Common myeloid progenitor, CD34-positive (primary cell): ENCODE data around the gene TMEM163.

Experiments used
- CTCF ChIA-PET: fragments of 350-600 bp; sonication (Branson Sonifier 250); formaldehyde crosslinking; loops from one replicate; lab custom pipeline; 2021; ENCODE audit warnings: antibody characterized with exemption; lab: Charles Lee
- POLR2A ChIA-PET: fragments of 350-600 bp; sonication (Branson Sonifier 250); formaldehyde crosslinking; loops from one replicate; lab custom pipeline; 2021; ENCODE audit warnings: antibody characterized with exemption; lab: Charles Lee
- DNase-seq, 3 donors: peaks; one replicate each; pipeline versions ENCODE4 v3.0.0 to v3.0.0-alpha.2; 2013
- H3K27ac ChIP-seq, 2 experiments: 1 replicate in 1 of 2; 2 replicates in 1 of 2; pipeline ENCODE4 v1.7.0; 2013; ENCODE audit warnings: inconsistent platforms in 2 of 2, low read length in 2 of 2, mild to moderate bottlenecking in 2 of 2, low read depth in 1 of 2, moderate library complexity in 1 of 2; ENCODE audit not compliant: severe bottlenecking in 2 of 2, insufficient read depth in 1 of 2, poor library complexity in 1 of 2
- H3K27me3 ChIP-seq, 5 experiments: replicated peaks in 2 of 5; 1 replicate in 3 of 5; 2 replicates in 2 of 5; pipeline versions ENCODE4 v1.6.1 to v1.7.0; 2013; ENCODE audit warnings: low read length in 4 of 5, mild to moderate bottlenecking in 2 of 5, moderate library complexity in 2 of 5, inconsistent platforms in 1 of 5; ENCODE audit not compliant: insufficient read depth in 5 of 5, control insufficient read depth in 4 of 5
- H3K36me3 ChIP-seq, 4 experiments: 1 replicate in 2 of 4; 2 replicates in 2 of 4; pipeline versions ENCODE4 v1.6.1 to v1.7.0; 2013; ENCODE audit warnings: low read length in 3 of 4, control low read depth in 1 of 4, mild to moderate bottlenecking in 1 of 4; ENCODE audit not compliant: control insufficient read depth in 4 of 4, insufficient read depth in 4 of 4
- H3K4me1 ChIP-seq, 4 experiments: 1 replicate in 3 of 4; 2 replicates in 1 of 4; pipeline versions ENCODE4 v1.6.1 to v1.7.1; 2013; ENCODE audit warnings: low read length in 3 of 4, mild to moderate bottlenecking in 3 of 4, control low read depth in 1 of 4, inconsistent platforms in 1 of 4, moderate library complexity in 1 of 4; ENCODE audit not compliant: control insufficient read depth in 4 of 4, insufficient read depth in 4 of 4; ENCODE audit errors: control extremely low read depth in 1 of 4
- H3K4me3 ChIP-seq, 7 experiments: 1 replicate in 4 of 7; 2 replicates in 3 of 7; pipeline versions ENCODE4 v1.5.1 to v1.7.0; 2013; ENCODE audit warnings: mild to moderate bottlenecking in 7 of 7, low read length in 6 of 7, moderate library complexity in 6 of 7, inconsistent platforms in 2 of 7, low read depth in 2 of 7, control low read depth in 1 of 7; ENCODE audit not compliant: insufficient read depth in 4 of 7, control insufficient read depth in 1 of 7; ENCODE audit errors: extremely low read depth in 1 of 7
- H3K9me3 ChIP-seq, 5 experiments: 1 replicate in 4 of 5; 2 replicates in 1 of 5; pipeline versions ENCODE4 v1.6.1 to v1.7.1; 2013; ENCODE audit warnings: low read length in 4 of 5, mild to moderate bottlenecking in 2 of 5, inconsistent platforms in 1 of 5, low read depth in 1 of 5, moderate library complexity in 1 of 5; ENCODE audit not compliant: control insufficient read depth in 4 of 5, insufficient read depth in 2 of 5; ENCODE audit errors: control extremely low read depth in 1 of 5
- WGBS: methylation state at CpG from one replicate; pipeline ENCODE4 v1.1.5; 2013; ENCODE audit not compliant: insufficient coverage; 5-methylcytosine and 5-hydroxymethylcytosine counted together

The TMEM163 gene

GRCh38 chr2:134582547-134582899 lies 136.3 kb downstream of the TMEM163 start:
- Histone ChIP-seq H3K27ac (no peak overlapping the region), H3K36me3 (peaks cover 0 to 3% (median 0%) of the 10 kb centered on the region in 4 experiments), H3K4me3 (no peak overlapping the region), H3K9me3 (no peaks in the 10 kb centered on the region), H3K27me3 (no peaks in the 10 kb centered on the region), H3K4me1 (peaks cover 0 to 23% (median 15%) of the 10 kb centered on the region in 4 experiments)
- WGBS: 88% methylated on average over 1 of the region's 2 CpGs
- DNase-seq: peak in 2 of 3 donors; percentile 32 to 59
- ChIA-PET CTCF (interaction anchor here (1.7 kb wide), 1 partner anchor 114 kb away, joined by 3 read pairs; no protein-coding TSS in a partner anchor), POLR2A (no interaction called here)

- ChIA-PET POLR2A (no interaction called here), CTCF (interaction anchor here (1.7 kb wide), 1 partner anchor 115 kb away, joined by 3 read pairs; no protein-coding TSS in a partner anchor)
- WGBS: 98% methylated on average over 10 of the region's 10 CpGs
- H3K27me3 ChIP-seq: no peaks in the 10 kb centered on the region
- no peak for DNase-seq
- no peak overlapping the region for H3K27ac ChIP-seq
- H3K4me1 ChIP-seq: peaks cover 0 to 23% (median 15%) of the 10 kb centered on the region in 4 experiments
- H3K9me3 ChIP-seq: no peaks in the 10 kb centered on the region
- H3K4me3 ChIP-seq: no peak overlapping the region
- H3K36me3 ChIP-seq: peaks cover 0 to 3% (median 0%) of the 10 kb centered on the region in 4 experiments
Observed at GRCh38 chr2:134581877-134582546, 136.8 kb downstream of the TMEM163 start.

DNA sequence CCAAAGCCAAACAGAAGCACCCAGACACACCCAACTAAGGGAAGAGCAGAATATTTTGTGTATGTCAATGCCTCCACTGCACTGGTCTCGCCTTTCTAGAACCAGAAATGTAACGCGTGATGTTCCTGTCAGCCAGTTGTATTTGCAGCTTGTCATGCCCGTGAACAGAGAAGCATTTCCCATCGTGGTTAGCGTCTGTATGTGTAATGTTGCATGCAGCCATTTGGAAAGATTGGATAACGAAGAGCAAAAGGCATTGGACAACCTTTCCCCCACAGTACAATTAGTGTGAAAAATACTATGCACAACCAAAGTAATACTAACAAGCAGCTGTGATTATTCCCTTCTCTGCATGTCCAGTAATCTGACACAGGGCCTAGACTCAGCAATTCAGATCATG lies 140.5 kb downstream of the TMEM163 start:
- H3K4me3 ChIP-seq: no peak overlapping the region
- H3K36me3 ChIP-seq: no peaks in the 10 kb centered on the region
- peaks cover 0 to 19% (median 11%) of the 10 kb centered on the region in 4 experiments for H3K4me1 ChIP-seq
- CTCF ChIA-PET: interaction anchor here (1.2 kb wide), 1 partner anchor 19 kb away, joined by 5 read pairs; no protein-coding TSS in a partner anchor
- POLR2A ChIA-PET: no interaction called here
- H3K27me3 ChIP-seq: no peaks in the 10 kb centered on the region
- 74% methylated on average over 5 of the region's 7 CpGs for WGBS
- no peak for DNase-seq
- H3K9me3 ChIP-seq: no peaks in the 10 kb centered on the region
- H3K27ac ChIP-seq: no peak overlapping the region

DNA sequence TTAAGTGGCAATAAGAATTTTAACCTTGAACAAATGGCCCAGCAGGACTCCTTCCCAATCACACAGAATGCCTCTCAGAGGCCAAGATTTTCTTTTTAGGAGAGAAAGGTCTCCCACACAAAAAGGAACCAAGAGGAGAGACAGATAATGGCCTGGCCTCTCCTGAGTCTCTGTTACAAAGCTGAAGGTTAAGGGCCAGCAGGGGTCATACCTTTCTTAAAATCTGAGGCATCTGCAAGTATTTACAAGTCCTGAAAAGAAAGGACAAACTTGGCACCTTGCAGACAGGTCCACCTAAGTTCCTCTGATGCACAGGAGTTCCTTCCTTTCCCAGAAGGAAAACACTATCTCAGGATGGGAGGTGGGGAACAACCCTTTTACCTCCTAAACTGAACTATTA lies 142.3 kb downstream of the TMEM163 start:
- H3K27me3 ChIP-seq: no peaks in the 10 kb centered on the region
- DNase-seq: peak in 2 of 3 donors; percentile 7 to 22
- H3K36me3 ChIP-seq: no peaks in the 10 kb centered on the region
- H3K27ac ChIP-seq: no peak overlapping the region
- H3K4me3 ChIP-seq: no peak overlapping the region
- ChIA-PET POLR2A (no interaction called here), CTCF (interaction anchor here (1.1 kb wide), 1 partner anchor 12 kb away, joined by 3 read pairs; no protein-coding TSS in a partner anchor)
- peaks cover 0 to 7% (median under 1%) of the 10 kb centered on the region in 4 experiments for H3K4me1 ChIP-seq
- H3K9me3 ChIP-seq: no peaks in the 10 kb centered on the region

DNA sequence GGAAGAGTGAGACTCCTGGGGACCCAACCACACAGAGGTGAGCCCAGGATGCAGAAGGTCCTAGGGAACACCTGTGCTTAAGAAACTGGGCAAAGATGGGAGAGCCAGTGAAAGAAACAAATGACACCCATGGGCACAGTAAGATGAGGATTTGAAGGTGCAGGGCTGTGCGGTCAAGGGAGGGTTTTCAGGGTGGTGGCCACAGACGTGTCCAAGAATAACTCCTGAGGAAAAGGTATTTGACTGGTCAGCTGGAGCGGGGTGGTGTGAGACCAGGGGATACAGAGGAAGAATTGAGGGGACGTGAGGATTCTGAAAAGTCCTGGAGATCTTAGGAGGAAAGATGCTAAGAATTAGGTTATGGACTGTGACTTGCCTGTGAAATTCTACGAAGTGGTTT lies 142.9 kb downstream of the TMEM163 start:
- Histone ChIP-seq H3K4me1 (peaks cover 0 to 7% (median 0%) of the 10 kb centered on the region in 4 experiments), H3K27me3 (no peaks in the 10 kb centered on the region), H3K4me3 (no peak overlapping the region), H3K27ac (no peak overlapping the region), H3K36me3 (no peaks in the 10 kb centered on the region), H3K9me3 (no peaks in the 10 kb centered on the region)
- DNase-seq: no peak
- WGBS: 98% methylated on average over 4 of the region's 5 CpGs
- ChIA-PET POLR2A (no interaction called here), CTCF (no interaction called here)

DNA sequence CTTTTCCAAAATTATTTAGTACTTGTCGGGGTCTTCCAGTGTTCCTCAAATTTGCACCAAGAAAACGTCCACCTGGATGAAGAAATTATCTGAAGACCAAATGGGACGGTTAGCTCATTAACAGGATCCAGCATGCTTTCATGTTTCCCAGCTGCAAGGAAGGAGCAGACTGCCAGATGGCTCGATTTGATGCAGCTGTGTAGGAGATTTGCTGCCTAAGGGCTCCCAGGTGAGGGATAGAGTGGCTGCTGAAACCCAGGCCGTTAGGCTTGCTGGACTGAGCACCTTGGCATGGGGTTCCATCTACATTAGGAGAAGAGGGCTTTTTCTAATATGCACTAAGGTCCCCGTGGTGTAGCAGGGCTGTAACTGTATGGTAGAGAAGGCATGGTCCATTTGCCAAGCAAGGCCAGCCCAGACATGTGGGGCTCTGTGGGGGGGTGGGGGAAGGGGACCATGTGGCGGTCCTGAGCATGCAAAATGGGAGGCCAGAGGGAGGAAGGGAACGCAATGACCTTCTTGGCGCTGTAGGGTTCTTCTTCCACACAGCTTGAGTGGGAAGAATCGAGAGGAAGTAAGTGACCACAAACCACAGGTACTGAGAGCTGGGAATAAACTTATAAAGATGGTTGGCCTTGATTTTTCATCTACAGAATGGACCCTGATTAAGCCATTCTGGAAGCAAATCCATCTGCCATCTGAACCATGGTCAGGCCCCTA lies 144.0 kb downstream of the TMEM163 start:
- POLR2A ChIA-PET: no interaction called here

GRCh38 chr2:134573724-134574123 lies 145.1 kb downstream of the TMEM163 start:
- H3K4me1 ChIP-seq: peaks cover 0 to 7% (median 0%) of the 10 kb centered on the region in 4 experiments
- CTCF ChIA-PET: no interaction called here

More for the DNA sequence above, 144.0 kb downstream of the TMEM163 start:
- no peaks in the 10 kb centered on the region for H3K9me3 ChIP-seq
- peaks cover 0 to 7% (median 0%) of the 10 kb centered on the region in 4 experiments for H3K4me1 ChIP-seq
- no peaks in the 10 kb centered on the region for H3K27me3 ChIP-seq
- WGBS: 90% methylated on average over 9 of the region's 10 CpGs
- CTCF ChIA-PET: interaction anchor here (0.9 to 1.0 kb wide), 2 partner anchors 61 to 324 kb away, joined by 3 read pairs; no protein-coding TSS in a partner anchor
- no peaks in the 10 kb centered on the region for H3K36me3 ChIP-seq
- no peak for DNase-seq
- H3K4me3 ChIP-seq: no peak overlapping the region
- H3K27ac ChIP-seq: no peak overlapping the region

More at GRCh38 chr2:134573724-134574123, 145.1 kb downstream of the TMEM163 start:
- H3K27me3 ChIP-seq: no peaks in the 10 kb centered on the region
- DNase-seq: no peak
- no peaks in the 10 kb centered on the region for H3K36me3 ChIP-seq
- H3K4me3 ChIP-seq: no peak overlapping the region
- WGBS: no CpG with 5 or more reads among the region's 1 CpG
- POLR2A ChIA-PET: no interaction called here
- H3K27ac ChIP-seq: no peak overlapping the region
- H3K9me3 ChIP-seq: no peaks in the 10 kb centered on the region
